OCI-LY1 (cell line): ENCODE data around the gene ABCC2.

Experiments
- EZH2 ChIP-seq: fragments of 200-600 bp; sonication (generic), shearing (Covaris generic); IDR thresholded peaks from 2 replicates; pipeline ENCODE4 v1.8.0; 2017; ENCODE audit warnings: borderline replicate concordance, mixed run types, mild to moderate bottlenecking, antibody characterized with exemption, low read length, moderate library complexity, mixed read lengths
- TF ChIP-seq, protein P1 (sequence below): fragments of 200-600 bp; sonication (generic), shearing (Covaris generic); IDR thresholded peaks from 2 replicates; pipeline ENCODE4 v1.5.1; 2017; ENCODE audit warnings: mild to moderate bottlenecking, antibody characterized with exemption, low read length, moderate library complexity, mixed read lengths

DNA sequence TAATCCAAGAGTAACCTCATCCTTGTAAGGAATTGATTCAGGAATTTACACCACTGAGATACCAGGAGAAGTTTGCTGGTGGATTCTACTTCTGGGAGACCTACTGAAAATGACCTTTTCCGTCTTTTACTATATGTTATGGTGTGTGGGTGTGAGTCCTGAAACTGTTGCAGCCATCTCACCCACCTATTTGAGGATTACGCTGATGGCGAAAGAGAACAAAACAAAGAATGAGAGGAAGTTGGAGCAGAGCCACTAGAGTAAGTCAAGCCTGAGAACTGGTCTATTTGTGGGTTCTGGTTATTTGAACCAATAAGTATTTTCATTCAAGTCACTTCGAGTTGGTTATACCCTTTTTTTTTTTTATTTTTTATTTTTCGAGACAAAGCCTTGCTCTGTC, 12.7 kb upstream of the ABCC2 start:
- TF ChIP-seq, protein P1, sequence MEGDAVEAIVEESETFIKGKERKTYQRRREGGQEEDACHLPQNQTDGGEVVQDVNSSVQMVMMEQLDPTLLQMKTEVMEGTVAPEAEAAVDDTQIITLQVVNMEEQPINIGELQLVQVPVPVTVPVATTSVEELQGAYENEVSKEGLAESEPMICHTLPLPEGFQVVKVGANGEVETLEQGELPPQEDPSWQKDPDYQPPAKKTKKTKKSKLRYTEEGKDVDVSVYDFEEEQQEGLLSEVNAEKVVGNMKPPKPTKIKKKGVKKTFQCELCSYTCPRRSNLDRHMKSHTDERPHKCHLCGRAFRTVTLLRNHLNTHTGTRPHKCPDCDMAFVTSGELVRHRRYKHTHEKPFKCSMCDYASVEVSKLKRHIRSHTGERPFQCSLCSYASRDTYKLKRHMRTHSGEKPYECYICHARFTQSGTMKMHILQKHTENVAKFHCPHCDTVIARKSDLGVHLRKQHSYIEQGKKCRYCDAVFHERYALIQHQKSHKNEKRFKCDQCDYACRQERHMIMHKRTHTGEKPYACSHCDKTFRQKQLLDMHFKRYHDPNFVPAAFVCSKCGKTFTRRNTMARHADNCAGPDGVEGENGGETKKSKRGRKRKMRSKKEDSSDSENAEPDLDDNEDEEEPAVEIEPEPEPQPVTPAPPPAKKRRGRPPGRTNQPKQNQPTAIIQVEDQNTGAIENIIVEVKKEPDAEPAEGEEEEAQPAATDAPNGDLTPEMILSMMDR, result no peak
- TF ChIP-seq EZH2, result no peak
